HG03108 (cell line): ENCODE results near the gene BRWD1.
"Not testable (repeated sequence)": the region's sequence is repeated elsewhere in the genome, so short reads cannot be mapped to it uniquely, and the experiment has no call there.

Source experiments
- ATAC-seq: cut with Tn5 transposase; IDR thresholded peaks from one replicate; pipeline ENCODE4 v1.9.1; 2021; ENCODE audit warnings: moderate library complexity; ENCODE audit not compliant: unreplicated experiment

BRWD1 gene

DNA sequence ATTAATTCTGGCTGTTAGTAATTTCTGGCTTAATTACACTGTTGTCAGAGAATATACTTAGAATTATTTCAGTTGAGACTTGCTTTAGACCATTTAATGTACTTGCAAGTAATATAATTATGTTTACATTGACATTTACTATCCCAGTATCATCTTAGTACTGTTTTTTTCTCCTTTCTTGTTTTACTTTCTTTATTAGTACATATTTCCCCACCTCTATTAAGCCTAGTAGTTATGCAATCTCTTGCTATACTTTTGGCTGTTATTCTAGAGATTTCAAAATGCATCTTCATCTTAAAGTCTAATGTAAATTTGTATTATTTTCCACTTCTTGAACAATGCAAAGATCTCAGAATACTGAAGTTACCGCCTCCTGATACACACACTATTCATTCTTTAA is 24.4 kb downstream of the BRWD1 start:
- ATAC-seq = no peak

DNA sequence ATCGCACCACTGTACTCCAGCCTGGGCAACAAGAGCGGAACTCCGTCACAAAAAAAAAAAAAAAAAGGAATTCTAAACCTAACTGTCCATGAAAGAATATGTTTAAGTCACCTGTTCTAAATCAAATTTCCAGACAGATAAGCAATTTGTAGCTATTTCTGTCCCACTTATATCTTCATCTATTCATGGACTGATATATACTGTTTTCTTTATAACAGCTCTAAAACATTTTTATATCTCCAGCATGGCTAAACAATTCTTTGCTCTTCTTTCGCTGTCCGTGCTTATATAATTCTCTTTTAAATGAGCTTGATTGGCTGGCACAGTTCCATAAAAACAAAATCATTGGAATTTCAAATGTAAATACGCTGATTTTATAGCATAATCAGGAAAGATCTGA is 30.5 kb downstream of the BRWD1 start:
- no peak for ATAC-seq

DNA sequence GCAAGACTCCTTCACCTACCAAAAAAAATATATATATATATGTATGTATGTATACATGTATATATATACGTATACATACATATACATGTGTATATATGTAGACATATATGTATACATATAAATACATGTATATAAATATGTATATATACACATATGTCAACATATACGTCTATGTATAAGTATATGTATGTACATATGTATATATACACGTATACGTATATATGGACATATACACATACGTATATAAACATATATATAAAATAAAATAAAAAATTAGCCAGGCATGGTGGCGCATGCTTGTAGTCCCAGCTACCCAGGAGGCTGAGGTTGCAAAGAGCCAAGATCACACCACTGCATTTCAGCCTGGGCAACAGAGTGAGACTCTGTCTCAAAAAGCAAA is 31.6 kb downstream of the BRWD1 start:
- no peak for ATAC-seq

DNA sequence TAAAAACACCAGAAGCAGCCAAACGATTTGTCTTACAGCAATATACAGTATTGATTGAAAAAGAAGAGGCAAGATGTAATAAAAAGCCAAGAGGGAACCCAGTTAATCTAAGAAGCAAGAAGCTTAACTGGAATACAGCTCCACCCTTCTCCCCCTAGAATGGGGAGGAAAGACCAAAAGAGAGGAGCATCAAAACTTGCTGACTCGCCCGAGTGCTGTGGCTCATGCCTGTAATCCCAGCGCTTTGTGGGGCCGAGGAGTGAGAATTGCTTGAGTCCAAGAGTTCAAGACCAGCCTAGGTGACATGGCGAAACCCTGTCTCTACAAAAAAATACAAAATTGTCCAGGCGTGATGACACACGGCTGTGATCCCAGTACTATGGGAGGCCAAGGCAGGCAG is 32.2 kb downstream of the BRWD1 start:
- ATAC-seq = no peak

DNA sequence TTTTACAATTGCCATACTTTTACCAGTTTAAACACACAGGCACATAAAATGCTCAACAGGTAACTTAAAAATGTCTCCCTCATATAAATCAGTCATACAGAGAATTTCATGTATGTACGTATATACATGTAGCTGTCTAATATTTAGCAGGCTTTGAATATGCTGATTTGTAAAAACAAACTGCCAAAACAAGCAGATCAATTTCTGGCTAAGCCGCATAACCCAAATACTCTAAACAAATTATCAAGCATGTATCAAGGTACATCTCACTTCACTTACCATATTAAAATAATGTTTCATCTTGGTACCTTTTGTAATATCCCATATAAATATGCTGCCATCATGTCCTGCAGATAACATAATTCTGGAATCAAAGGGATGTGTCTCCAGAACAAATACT is 43.8 kb downstream of the BRWD1 start:
- no peak for ATAC-seq

DNA sequence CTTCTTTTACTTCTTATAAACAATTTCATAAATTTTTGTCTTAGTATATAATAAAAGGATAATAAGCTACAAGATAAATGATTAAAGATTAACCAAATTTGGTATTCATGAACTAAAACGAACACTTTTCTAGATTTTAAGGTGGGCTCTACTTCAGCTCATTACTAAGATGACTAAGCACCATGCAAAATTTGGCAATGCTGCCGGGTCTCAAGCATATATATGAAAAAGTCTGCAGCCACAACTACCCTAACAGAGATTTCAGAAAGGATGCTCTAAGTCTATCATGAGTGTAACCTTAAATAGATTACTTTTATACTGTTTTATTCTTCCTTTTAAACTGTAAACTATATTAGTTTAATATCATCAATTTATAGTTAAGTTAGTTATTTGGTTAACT is 47.8 kb downstream of the BRWD1 start:
- no peak for ATAC-seq

DNA sequence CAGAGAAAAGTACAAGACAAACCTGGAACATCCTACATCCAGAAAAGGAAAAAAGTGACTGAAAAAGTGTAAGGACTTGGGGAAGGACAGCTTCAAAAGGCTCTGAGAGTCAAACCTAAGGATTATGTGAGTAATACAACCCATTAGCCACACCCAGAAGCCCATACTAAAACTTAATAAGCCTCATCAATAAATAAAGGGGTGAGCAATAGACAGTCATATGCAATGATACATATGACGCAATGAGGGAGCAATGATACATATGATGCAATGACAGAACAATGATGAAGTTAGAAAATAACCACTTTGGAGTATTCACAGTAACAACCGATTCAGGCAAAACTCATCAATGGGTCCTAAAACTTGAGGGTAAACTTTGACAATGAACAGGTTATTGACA is 50.1 kb downstream of the BRWD1 start:
- ATAC-seq = no peak

DNA sequence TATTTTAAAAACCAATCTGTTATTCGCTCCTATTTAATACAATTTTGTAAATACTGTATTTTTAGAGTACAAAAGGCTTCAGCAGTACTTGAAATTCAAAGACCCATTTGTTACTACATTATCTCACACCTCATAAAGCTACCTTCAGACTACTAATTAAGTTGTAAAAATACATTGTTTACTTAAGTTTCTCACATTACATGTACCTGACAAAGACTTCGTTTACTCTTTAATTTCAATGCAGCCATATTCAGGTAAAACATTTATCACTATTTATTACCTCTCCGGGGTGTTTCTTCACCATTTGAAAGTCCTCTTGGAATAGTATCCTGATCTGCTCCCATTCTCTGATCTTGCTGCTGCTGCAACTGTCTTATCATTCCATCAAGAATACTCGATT is 55.2 kb downstream of the BRWD1 start:
- ATAC-seq = no peak

DNA sequence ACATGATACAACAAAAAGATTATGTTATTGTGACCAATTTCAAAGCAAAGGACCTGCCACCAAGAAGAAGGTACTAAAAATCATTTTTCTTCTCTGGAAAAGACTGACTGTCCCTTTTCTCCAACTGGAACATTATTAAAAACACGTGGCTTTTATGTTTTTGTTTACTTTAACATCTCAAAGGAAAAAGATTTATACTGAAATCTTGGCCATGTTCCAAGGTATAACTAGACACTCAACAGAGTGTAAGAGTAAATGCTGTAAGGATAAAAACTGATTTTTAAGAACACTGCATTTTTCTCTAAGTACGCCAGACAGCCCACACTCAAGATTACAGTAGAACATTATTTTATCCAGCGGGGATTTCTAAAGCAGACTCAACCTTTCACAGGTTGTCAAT is 62.1 kb downstream of the BRWD1 start:
- ATAC-seq = no peak

DNA sequence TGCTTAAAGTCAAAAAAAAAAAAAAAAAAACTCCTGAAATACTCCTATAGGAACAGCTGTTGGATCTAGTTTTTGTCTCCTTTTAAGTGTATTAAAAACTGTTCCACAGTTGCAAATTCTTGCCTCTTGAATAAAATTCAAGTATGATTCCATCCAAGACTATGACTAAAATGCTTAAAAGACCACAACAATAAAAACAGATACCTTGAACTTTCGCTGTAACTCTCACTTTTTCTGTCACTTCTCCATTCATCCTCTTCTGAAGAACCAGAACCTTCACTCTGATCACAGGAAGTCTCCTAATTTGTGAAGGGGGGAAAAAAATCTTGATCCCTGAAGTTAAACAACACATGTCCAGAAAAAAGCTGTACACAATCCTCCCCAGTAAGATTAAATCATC is 75.2 kb downstream of the BRWD1 start:
- no peak for ATAC-seq

DNA sequence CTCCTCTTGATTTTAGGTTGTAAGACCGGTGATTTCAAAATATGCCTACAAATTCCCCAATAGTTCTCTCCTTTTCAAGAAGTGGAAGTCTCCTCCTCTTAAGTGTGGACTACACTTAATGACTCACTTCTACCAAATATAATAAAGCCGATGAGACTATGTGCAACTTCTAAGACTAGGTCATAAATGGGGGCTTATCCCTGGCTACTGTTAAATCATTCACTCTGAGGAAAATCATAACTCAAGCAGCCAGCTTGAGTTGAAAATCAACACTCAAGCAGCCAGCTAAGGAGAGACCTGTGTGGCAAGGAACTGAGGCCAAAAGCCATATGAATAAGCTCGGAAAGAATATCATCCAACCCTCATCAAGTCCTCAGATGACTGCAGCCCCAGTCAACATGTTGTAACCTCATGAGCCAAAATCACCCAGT is 80.6 kb downstream of the BRWD1 start:
- no peak for ATAC-seq

DNA sequence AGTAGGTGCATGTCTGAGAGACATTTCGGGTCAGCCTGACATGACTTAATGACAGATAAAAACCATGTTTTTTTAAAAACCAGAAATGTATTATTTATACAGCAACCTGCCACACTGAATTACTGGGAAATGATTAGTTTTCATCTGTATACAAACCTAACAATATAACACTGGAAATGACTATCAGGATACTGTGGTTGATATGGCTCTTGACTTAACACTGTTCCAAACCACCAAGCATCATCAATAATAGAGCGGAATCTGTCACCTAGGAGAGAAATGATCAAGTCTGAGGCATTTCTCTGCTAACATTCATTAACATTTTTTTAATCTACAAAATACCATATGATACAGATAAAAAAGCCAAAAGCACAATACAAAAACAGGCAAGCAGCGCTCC is 88.5 kb downstream of the BRWD1 start:
- ATAC-seq = no peak

DNA sequence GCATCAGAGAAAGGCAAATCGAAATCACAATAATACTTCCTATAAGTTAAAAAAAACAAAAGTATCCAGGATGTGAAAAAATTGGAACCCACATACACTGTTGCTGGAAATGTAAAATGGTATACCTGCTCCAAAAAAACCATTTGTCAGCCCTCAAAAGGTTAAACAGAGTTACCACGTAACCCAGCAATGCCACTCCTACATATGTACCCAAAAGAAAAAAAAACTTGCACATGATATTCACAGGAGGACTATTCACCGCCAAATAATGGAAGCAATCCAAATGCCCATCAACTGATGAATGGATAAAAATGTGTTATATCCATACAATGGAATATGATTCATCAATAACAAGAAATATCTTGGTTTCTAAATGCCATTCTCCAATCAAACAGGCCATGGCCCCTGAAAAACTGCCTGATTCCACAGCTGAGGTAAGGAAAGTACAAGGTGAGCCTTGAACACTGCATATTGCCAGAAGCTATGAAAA is 91.4 kb downstream of the BRWD1 start:
- no peak for ATAC-seq

DNA sequence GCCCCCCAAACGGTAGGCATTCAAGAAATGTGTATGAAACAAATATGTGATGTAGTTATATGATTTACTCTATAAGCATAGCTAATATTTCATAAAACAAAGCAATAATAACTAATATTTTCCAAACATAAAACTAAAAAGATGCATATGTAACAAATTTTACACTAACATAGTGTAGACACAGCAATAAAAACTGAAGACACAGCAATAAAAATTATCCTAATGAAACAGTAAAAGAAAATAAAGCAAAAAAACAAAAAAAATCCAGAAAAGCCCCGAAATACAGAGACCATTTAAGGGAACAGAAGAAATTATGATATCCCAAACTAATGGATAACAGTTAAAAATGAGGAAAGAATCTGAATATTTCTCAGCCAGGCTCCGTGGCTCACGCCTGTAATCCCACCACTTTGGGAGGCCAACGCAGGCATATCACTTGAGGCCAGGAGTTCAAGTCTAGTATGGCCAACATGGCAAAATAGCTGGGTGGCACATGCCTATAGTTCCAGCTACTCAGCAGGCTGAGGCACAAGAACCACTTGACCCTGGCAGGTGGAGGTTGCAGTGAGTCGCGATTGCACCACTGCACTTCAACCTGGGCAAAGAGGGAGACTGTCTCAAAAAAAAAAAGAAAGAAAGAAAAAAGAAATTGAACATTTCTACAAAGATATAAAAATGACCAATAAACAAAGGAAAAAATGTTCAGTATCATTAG is 92.0 kb downstream of the BRWD1 start:
- no peak for ATAC-seq

DNA sequence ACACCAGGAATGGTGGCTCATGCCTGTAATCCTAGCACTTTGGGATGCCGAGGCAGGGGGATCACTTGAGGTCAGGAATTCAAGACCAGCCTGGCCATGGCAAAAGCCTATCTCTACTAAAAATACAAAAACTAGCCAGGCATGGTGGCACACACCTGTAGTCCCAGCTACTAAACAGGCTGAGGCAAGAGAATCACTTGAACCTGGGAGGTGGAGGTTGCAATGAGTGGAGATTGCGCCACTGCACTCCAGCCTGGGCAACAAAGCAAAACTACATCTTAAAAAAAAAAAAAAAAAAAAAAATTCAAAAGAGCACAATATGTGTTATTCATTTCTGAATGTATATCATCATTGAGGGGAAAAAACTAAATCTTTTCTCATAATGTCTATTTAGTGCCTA is 92.6 kb downstream of the BRWD1 start:
- not testable (repeated sequence) for ATAC-seq

DNA sequence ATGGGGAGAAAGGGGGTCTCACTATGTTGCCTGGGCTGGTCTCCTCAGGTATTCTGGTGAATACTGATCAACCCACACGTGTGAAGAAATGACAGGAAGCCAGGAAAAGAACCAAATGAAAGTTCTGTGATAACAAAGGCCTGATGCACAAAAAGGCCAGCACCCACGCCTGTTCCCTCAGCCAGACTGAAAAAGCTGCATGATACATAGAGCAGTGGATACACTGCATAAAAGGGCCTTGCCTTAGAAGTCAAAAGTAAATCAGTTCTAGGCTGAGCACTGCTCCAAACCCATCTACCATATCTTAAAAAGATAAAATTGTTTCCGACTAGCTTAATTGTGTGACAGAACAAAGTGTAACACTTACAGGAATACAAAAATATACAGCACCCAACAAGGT is 93.3 kb downstream of the BRWD1 start:
- no peak for ATAC-seq

DNA sequence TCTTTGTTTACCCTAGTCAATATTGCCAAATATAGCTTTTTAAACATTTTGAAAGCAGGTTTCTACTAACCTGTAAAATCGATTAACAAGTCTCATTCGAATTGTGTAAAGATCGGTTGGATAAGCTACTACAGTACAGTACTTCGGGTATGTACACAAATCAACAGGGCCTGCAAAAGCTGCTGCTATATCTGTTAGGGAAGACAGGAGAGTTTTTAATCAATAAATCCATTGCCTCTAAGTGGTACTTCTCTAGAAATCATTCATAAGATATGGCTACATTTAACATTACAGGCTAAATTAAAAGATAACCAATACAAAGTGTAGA is 95.4 kb downstream of the BRWD1 start:
- no peak for ATAC-seq

DNA sequence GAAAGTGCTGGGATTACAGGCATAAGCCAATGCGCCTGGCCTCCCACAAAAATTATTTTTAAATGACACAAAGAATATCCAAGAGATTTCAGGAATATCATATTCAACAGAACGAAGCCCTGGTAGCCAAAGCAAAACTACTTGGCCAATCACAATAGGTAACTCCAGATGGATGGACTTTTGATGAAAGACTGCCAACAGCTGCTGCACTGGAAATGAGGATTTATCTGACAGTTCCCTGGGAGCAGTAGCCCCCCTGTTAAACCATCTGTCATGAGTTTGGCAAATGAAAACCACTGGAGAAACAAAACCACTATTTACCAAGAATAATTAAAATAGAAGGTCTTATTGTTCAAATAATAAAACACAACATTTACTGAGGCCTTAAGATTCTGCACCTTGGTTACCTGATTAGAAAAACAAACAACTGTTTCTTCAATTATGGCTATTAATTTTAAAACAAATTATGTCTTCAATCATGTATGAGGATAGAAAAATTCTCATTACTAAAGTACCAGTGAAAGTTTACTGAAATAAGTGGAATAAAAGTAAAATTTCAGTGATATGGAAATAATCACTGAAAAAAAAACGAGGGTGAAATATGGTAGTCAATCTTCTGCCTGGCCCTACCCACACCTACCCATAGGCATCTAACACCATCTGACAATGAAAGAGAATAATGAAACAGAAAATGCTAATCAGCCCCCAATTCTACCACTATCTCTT is 95.9 kb downstream of the BRWD1 start:
- ATAC-seq = no peak

DNA sequence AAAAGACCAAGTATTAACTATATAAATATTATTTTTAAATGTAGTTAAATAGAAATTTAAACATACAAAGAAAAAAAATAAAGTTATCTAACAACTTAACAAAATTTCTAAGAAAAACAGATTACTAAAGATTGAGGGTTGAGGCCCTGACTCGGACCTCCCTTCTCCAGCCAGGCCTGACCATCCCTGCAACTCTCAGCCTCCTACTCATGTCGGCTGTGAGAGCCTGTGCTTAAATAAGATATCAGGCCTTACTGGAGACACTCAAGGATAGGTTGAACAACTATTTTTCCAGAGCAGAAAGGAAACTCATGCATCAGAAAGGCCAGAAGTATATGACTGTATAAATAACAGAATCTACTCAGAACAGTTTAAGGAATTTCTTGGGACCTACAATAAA is 97.1 kb downstream of the BRWD1 start:
- no peak for ATAC-seq

DNA sequence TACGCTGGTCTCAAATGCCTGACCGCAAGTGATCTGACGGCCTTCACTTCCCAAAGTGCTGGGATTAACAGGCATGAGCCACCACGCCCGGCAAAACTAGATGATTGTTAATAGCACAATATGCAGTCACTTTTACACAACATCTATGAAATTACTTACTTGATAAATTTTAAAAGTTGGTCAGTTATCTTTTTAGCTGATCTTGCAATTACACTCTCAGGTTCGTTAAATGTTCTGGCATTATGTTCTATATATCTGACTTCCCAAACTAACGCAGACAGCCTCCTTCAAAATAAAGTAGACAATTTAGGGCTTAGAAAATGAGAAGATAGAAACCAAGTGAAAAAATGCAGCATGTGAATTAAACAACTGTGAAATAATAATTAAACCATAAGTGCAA is 98.4 kb downstream of the BRWD1 start:
- ATAC-seq = no peak

DNA sequence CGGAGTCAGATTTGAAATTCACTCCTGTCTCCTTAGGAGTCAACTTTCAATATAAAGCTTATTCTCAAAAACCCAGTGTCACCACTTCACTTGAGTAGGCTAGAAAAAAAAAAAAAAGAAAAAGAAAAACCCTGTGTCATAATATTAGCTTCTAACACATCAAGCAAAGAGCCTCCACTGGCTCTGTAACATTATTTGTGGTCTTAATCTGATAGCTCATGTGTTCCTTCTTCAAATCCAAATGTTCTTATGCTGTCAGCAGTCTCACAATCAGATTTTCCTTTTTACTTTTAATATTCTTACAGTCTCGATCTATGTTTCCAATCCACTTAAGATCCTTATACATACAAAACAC is 104.1 kb downstream of the BRWD1 start:
- ATAC-seq = no peak

DNA sequence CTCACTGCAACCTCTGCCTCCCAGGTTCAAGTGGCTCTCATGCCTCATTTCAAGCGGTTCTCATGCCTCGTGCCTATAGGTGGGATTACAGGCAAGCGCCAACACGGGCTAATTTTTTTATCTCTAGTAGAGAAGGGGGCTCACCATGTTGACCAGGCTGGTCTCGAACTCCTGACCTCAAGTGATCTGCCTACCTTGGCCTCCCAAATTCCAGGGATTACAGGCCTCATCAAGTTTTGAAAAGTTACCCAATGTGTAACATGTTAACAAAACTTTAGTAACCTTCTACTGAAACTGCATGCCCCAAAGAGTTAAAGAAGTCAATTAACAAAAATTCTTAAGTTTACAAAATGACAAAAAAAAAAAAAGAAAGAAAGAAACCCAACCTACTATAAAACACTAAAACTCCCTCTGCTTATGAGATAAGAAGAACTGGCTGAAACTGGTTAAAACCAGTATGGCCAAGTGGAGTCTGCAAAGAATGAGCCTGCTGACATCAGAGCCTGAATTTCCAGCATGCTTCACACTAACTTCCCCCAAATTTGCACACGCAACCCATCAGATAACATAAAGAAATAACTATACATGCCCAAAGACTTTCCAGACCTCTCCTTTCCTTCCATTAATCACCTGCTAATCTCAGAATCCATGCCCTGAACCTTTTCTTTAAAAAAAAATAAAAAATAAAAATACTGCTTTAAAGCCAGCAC is 104.7 kb downstream of the BRWD1 start:
- ATAC-seq = no peak
